ENCODE results near the gene SLC44A4. TPM values are rescaled to one million over a fixed set of nuclear protein-coding genes. Genes with fewer than 3 reads are reported as not detected.
"Not testable (repeated sequence)": the region's sequence is repeated elsewhere in the genome, so short reads cannot be mapped to it uniquely, and the experiment has no call there.

The SLC44A4 gene
- total RNA-seq, 2 donors from 2014 or later: 7.3 to 19.2 TPM

- H3K27ac ChIP-seq: no peak overlapping the region
- H3K27me3 ChIP-seq: no peaks in the 10 kb centered on the region
- intact Hi-C loops (cut with DNase I): no loop called here
- peaks cover 9% of the 10 kb centered on the region for H3K4me1 ChIP-seq
- no peaks in the 10 kb centered on the region for H3K9me3 ChIP-seq
- WGBS, 2 donors: 35 to 40% methylated on average over 7 of the region's 7 CpGs
- ATAC-seq (no peak), DNase-seq (peak in 1 of 4 donors; percentile 24)
- no peaks in the 10 kb centered on the region for H3K36me3 ChIP-seq (replicated peaks in 1 of 2; ENCODE audit: insufficient read depth in 1 of 2, low read depth in 2 of 2)
- TF ChIP-seq POLR2A (IDR thresholded peaks at IDR 0.05): no peak
- TF ChIP-seq, protein P1, sequence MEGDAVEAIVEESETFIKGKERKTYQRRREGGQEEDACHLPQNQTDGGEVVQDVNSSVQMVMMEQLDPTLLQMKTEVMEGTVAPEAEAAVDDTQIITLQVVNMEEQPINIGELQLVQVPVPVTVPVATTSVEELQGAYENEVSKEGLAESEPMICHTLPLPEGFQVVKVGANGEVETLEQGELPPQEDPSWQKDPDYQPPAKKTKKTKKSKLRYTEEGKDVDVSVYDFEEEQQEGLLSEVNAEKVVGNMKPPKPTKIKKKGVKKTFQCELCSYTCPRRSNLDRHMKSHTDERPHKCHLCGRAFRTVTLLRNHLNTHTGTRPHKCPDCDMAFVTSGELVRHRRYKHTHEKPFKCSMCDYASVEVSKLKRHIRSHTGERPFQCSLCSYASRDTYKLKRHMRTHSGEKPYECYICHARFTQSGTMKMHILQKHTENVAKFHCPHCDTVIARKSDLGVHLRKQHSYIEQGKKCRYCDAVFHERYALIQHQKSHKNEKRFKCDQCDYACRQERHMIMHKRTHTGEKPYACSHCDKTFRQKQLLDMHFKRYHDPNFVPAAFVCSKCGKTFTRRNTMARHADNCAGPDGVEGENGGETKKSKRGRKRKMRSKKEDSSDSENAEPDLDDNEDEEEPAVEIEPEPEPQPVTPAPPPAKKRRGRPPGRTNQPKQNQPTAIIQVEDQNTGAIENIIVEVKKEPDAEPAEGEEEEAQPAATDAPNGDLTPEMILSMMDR (IDR thresholded peaks at IDR 0.05): no peak
- no peak overlapping the region for H3K4me3 ChIP-seq
Measured at GRCh38 chr6:31907158-31907813, 28.5 kb upstream of the SLC44A4 start.

- intact Hi-C loops (cut with DNase I); H3K36me3 ChIP-seq (replicated peaks in 1 of 2; ENCODE audit: insufficient read depth in 1 of 2, low read depth in 2 of 2); H3K4me1 ChIP-seq; DNase-seq; H3K27ac ChIP-seq; H3K9me3 ChIP-seq; H3K4me3 ChIP-seq; H3K27me3 ChIP-seq; ATAC-seq: not testable (repeated sequence)
- WGBS, 2 donors: 66 to 68% methylated on average over 8 of the region's 8 CpGs
Measured at GRCh38 chr6:31906727-31907126, 27.9 kb upstream of the SLC44A4 start.

GRCh38 chr6:31906122-31906521, 27.3 kb upstream of the SLC44A4 start:
- DNase-seq (no peak), ATAC-seq (no peak)
- intact Hi-C loops (cut with DNase I): no loop called here
- H3K36me3 ChIP-seq (replicated peaks in 1 of 2; ENCODE audit: insufficient read depth in 1 of 2, low read depth in 2 of 2): no peaks in the 10 kb centered on the region
- TF ChIP-seq POLR2A (IDR thresholded peaks at IDR 0.05): no peak
- TF ChIP-seq, protein P1 (IDR thresholded peaks at IDR 0.05): no peak
- no peak overlapping the region for H3K27ac ChIP-seq
- peaks cover 13% of the 10 kb centered on the region for H3K4me1 ChIP-seq
- 30 to 34% methylated on average over 4 of the region's 4 CpGs for WGBS, 2 donors
- H3K9me3 ChIP-seq: no peaks in the 10 kb centered on the region
- H3K27me3 ChIP-seq: no peaks in the 10 kb centered on the region
- H3K4me3 ChIP-seq: no peak overlapping the region

- no peak for ATAC-seq
- Histone ChIP-seq H3K36me3 (replicated peaks in 1 of 2; ENCODE audit: insufficient read depth in 1 of 2, low read depth in 2 of 2) (no peaks in the 10 kb centered on the region), H3K4me3 (no peak overlapping the region), H3K9me3 (no peaks in the 10 kb centered on the region), H3K4me1 (peaks cover 21% of the 10 kb centered on the region), H3K27me3 (no peaks in the 10 kb centered on the region), H3K27ac (no peak overlapping the region)
- 75 to 100% methylated on average over 1 of the region's 1 CpG for WGBS, 2 donors
- intact Hi-C loops (cut with DNase I): no loop called here
- no peak for TF ChIP-seq POLR2A (IDR thresholded peaks at IDR 0.05)
- TF ChIP-seq, protein P1 (IDR thresholded peaks at IDR 0.05): no peak
- no peak for DNase-seq
Measured at GRCh38 chr6:31905041-31905440, 26.2 kb upstream of the SLC44A4 start.

DNA sequence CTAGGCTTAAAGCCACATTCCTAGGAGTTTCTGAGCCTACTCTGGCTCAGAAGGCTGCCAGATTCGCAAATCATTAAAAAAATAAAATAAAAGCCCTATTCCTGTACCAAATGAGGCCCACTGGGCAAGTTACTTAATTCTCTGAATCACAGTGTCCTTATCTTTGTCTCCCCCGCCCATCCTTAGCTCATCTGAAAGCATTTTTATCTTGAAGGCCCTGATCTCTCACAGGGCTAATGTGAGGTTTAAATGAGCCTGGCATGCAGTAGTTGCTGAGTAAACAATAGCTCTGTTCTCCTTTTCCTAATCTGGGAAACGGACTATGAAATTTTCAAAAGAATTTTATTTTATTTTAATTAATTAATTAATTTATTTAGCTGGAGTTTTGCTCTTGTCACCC, 25.2 kb upstream of the SLC44A4 start:
- ATAC-seq (no peak), DNase-seq (no peak)
- peaks cover 29% of the 10 kb centered on the region for H3K4me1 ChIP-seq
- no peaks in the 10 kb centered on the region for H3K27me3 ChIP-seq
- H3K36me3 ChIP-seq (replicated peaks in 1 of 2; ENCODE audit: insufficient read depth in 1 of 2, low read depth in 2 of 2): no peaks in the 10 kb centered on the region
- intact Hi-C loops (cut with DNase I): no loop called here
- no peaks in the 10 kb centered on the region for H3K9me3 ChIP-seq
- 64 to 68% methylated on average over 3 of the region's 3 CpGs for WGBS, 2 donors
- no peak overlapping the region for H3K27ac ChIP-seq
- TF ChIP-seq, protein P1 (IDR thresholded peaks at IDR 0.05): no peak
- TF ChIP-seq POLR2A (IDR thresholded peaks at IDR 0.05): no peak
- no peak overlapping the region for H3K4me3 ChIP-seq
